ENCODE measurements around the gene OR6B1. TPM values are rescaled to one million over a fixed set of nuclear protein-coding genes. Genes with fewer than 3 reads are reported as not detected.

Gene OR6B1
- total RNA-seq, 2 donors from 2014 or later = not detected

- DNase-seq (ENCODE audit: low spot score) (no peak), ATAC-seq (ENCODE audit: insufficient number of reproducible peaks, low FRiP score, low read depth) (no peak)
- Histone ChIP-seq H3K4me1 (ENCODE audit: control insufficient read depth in 1 of 2, low read depth in 2 of 2) (peaks cover 0 to 6% of the 10 kb centered on the region in 2 donors), H3K27me3 (replicated peaks; ENCODE audit: insufficient read depth) (no peaks in the 10 kb centered on the region), H3K9me3 (no peaks in the 10 kb centered on the region), H3K27ac (no peak overlapping the region), H3K36me3 (no peaks in the 10 kb centered on the region), H3K4me3 (no peak overlapping the region)
- TF ChIP-seq CTCF (IDR thresholded peaks at IDR 0.05) = no peak
Observed at GRCh38 chr7:143975617-143976016, 24.5 kb upstream of the OR6B1 start.

- no peak overlapping the region for H3K27ac ChIP-seq
- ATAC-seq (ENCODE audit: insufficient number of reproducible peaks, low FRiP score, low read depth) (no peak), DNase-seq (ENCODE audit: low spot score) (no peak)
- H3K4me1 ChIP-seq (ENCODE audit: control insufficient read depth in 1 of 2, low read depth in 2 of 2) = peaks cover 0 to 6% of the 10 kb centered on the region in 2 donors
- no peaks in the 10 kb centered on the region for H3K9me3 ChIP-seq
- TF ChIP-seq CTCF (IDR thresholded peaks at IDR 0.05) = no peak
- no peaks in the 10 kb centered on the region for H3K27me3 ChIP-seq (replicated peaks; ENCODE audit: insufficient read depth)
- no peaks in the 10 kb centered on the region for H3K36me3 ChIP-seq
- H3K4me3 ChIP-seq = no peak overlapping the region
Observed at GRCh38 chr7:143978585-143978984, 21.5 kb upstream of the OR6B1 start.

- DNase-seq (ENCODE audit: low spot score) (no peak), ATAC-seq (ENCODE audit: insufficient number of reproducible peaks, low FRiP score, low read depth) (no peak)
- H3K27ac ChIP-seq = no peak overlapping the region
- TF ChIP-seq CTCF (IDR thresholded peaks at IDR 0.05) = no peak
- H3K36me3 ChIP-seq = no peaks in the 10 kb centered on the region
- H3K4me1 ChIP-seq (ENCODE audit: control insufficient read depth in 1 of 2, low read depth in 2 of 2) = peaks cover 0 to 6% of the 10 kb centered on the region in 2 donors
- H3K4me3 ChIP-seq = no peak overlapping the region
- H3K27me3 ChIP-seq (replicated peaks; ENCODE audit: insufficient read depth) = no peaks in the 10 kb centered on the region
- H3K9me3 ChIP-seq = no peaks in the 10 kb centered on the region
Observed at GRCh38 chr7:143979359-143979758, 20.8 kb upstream of the OR6B1 start.

GRCh38 chr7:143979998-143980397 lies 20.1 kb upstream of the OR6B1 start:
- Histone ChIP-seq H3K4me3 (no peak overlapping the region), H3K9me3 (no peaks in the 10 kb centered on the region), H3K27me3 (replicated peaks; ENCODE audit: insufficient read depth) (no peaks in the 10 kb centered on the region), H3K27ac (no peak overlapping the region), H3K36me3 (no peaks in the 10 kb centered on the region), H3K4me1 (ENCODE audit: control insufficient read depth in 1 of 2, low read depth in 2 of 2) (peaks cover 0 to 6% of the 10 kb centered on the region in 2 donors)
- ATAC-seq (ENCODE audit: insufficient number of reproducible peaks, low FRiP score, low read depth) (no peak), DNase-seq (ENCODE audit: low spot score) (no peak)
- TF ChIP-seq CTCF (IDR thresholded peaks at IDR 0.05) = no peak

GRCh38 chr7:143980746-143981510 lies 19.2 kb upstream of the OR6B1 start:
- DNase-seq (ENCODE audit: low spot score) (no peak), ATAC-seq (ENCODE audit: insufficient number of reproducible peaks, low FRiP score, low read depth) (no peak)
- no peaks in the 10 kb centered on the region for H3K36me3 ChIP-seq
- peaks cover 0 to 6% of the 10 kb centered on the region in 2 donors for H3K4me1 ChIP-seq (ENCODE audit: control insufficient read depth in 1 of 2, low read depth in 2 of 2)
- no peaks in the 10 kb centered on the region for H3K9me3 ChIP-seq
- no peaks in the 10 kb centered on the region for H3K27me3 ChIP-seq (replicated peaks; ENCODE audit: insufficient read depth)
- H3K27ac ChIP-seq = no peak overlapping the region
- no peak overlapping the region for H3K4me3 ChIP-seq
- TF ChIP-seq CTCF (IDR thresholded peaks at IDR 0.05) = no peak

All from thoracic aorta (tissue), 2 donors.